Upper lobe of right lung (tissue), 1 donor: Measurements from ENCODE around the gene IL2RG. TPM values are rescaled to one million over a fixed set of nuclear protein-coding genes. Genes with fewer than 3 reads are reported as not detected.

Experiments
- ATAC-seq: fragments of 200-7000 bp; cut with Tn5 transposase; one replicate; pipeline ENCODE4 v1.9.1; 2020; ENCODE audit warnings: mild to moderate bottlenecking, moderate library complexity
- DNase-seq: peaks from one replicate; pipeline ENCODE4 v3.0.0-alpha.2; 2020
- H3K27ac ChIP-seq: fragments of 200-600 bp; one replicate; pipeline ENCODE4 v1.8.0; 2022
- H3K27me3 ChIP-seq: fragments of 200-600 bp; one replicate; pipeline ENCODE4 v1.8.0; 2022; ENCODE audit warnings: mild to moderate bottlenecking
- H3K36me3 ChIP-seq: fragments of 200-600 bp; one replicate; pipeline ENCODE4 v1.8.0; 2022
- H3K4me1 ChIP-seq: fragments of 200-600 bp; one replicate; pipeline ENCODE4 v1.8.0; 2022
- H3K4me3 ChIP-seq: fragments of 200-600 bp; one replicate; pipeline ENCODE4 v1.8.0; 2022; ENCODE audit warnings: mild to moderate bottlenecking
- H3K9me3 ChIP-seq: fragments of 200-600 bp; one replicate; pipeline ENCODE4 v1.8.0; 2022
- CTCF ChIP-seq: fragments of 200-600 bp; IDR thresholded peaks from one replicate; pipeline ENCODE4 v1.8.0; 2022; ENCODE audit warnings: antibody characterized with exemption
- intact Hi-C: fragments of 100-400 bp; cut with DNase I; formaldehyde crosslinking; loops from one replicate; pipeline ENCODE4 v1.11.0; 2022
- total RNA-seq: library from RNA; stranded (reverse); fragmentation: NEBNext Ultra II Directional; extraction: Animal tissue kit (Norgen Biotek cat#: 25700); gene quantifications from one replicate; pipeline ENCODE4 v1.2.1, GENCODE V29; 2021
- donor health status: DM: no; HTN: yes; CAD: no; lungs with severe emphysema.

The IL2RG gene
- total RNA-seq, 1 donor from 2014 or later, result 20.8 TPM

GRCh38 chrX:71082822-71083221 is 28.6 kb downstream of the IL2RG start:
- intact Hi-C loops, result no loop called here
- DNase-seq (no peak), ATAC-seq (no peak)
- Histone ChIP-seq H3K27ac (no peak overlapping the region), H3K9me3 (no peaks in the 10 kb centered on the region), H3K36me3 (no peaks in the 10 kb centered on the region), H3K4me3 (no peak overlapping the region), H3K4me1 (no peaks in the 10 kb centered on the region), H3K27me3 (no peaks in the 10 kb centered on the region)
- TF ChIP-seq CTCF, result no peak

GRCh38 chrX:71082124-71082647 is 29.2 kb downstream of the IL2RG start:
- Histone ChIP-seq H3K27ac (no peak overlapping the region), H3K4me3 (no peak overlapping the region), H3K27me3 (no peaks in the 10 kb centered on the region), H3K36me3 (no peaks in the 10 kb centered on the region), H3K9me3 (no peaks in the 10 kb centered on the region), H3K4me1 (no peaks in the 10 kb centered on the region)
- DNase-seq (no peak), ATAC-seq (no peak)
- intact Hi-C loops, result no loop called here
- TF ChIP-seq CTCF, result no peak

- no peaks in the 10 kb centered on the region for H3K9me3 ChIP-seq
- no peak overlapping the region for H3K27ac ChIP-seq
- no peak overlapping the region for H3K4me3 ChIP-seq
- no peak for ATAC-seq
- H3K4me1 ChIP-seq, result no peaks in the 10 kb centered on the region
- H3K27me3 ChIP-seq, result no peaks in the 10 kb centered on the region
- intact Hi-C loops, result no loop called here
- no peak for DNase-seq
- H3K36me3 ChIP-seq, result no peaks in the 10 kb centered on the region
- no peak for TF ChIP-seq CTCF
These were observed 29.9 kb downstream of the IL2RG start for GRCh38 chrX:71081330-71082123.

- TF ChIP-seq CTCF, result no peak
These were observed 40.8 kb downstream of the IL2RG start for GRCh38 chrX:71070531-71070930.

DNA sequence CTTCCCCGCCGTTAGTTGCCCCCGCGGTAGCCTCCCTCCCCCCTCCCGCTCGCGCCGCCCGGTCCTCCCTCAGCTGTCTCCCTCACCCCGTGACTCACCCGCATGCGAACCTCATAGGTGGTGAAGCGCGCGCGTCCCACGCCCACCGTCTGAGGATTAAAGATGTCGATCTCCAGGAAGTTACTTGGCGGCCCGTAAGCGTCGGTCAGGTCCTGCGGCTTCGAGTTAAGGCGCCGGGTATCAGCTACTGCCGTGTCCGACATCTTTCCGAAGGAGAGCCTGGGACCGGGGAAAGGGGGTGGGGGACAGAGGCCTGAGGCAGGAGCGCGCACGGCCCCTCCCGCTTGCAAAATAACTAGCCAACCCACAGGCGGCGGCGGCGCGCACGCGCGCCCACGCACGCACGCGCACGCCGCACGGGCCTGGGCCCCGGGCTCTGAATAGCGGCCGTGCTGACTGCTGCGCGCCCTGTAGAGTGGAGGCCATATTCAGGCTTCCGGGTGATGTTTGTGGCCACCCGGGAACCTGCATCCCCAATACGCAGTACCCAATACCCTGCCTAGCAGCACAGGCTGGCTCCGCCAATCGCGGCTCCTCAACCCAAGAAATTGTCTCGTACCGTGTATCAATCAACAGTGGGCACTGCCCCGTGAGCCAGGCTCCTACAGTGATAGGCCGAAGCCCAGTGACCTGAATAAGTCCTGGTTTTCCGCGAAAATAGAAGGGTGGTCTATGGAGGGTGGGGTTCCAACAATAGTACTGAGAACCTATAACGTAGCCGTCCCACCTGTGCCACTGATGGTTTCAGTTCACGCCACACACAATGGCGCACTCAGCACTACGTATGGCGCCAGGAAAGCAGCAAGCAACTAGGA is 43.1 kb downstream of the IL2RG start, which contains the start of gene SNX12:
Gene SNX12 (minus strand): TSS at position 291 of the 875 bp plus-strand sequence. CDS start 28 bp downstream, at position 263.
- no peaks in the 10 kb centered on the region for H3K36me3 ChIP-seq
- ATAC-seq, result peak; percentile 100
- H3K27ac ChIP-seq, result peak within 1 kb of the TSS; percentile 82
- H3K4me3 ChIP-seq, result peak within 1 kb of the TSS; percentile 62
- H3K27me3 ChIP-seq, result no peaks in the 10 kb centered on the region
- TF ChIP-seq CTCF, result no peak
- peaks cover 4% of the 10 kb centered on the region for H3K4me1 ChIP-seq
- no peaks in the 10 kb centered on the region for H3K9me3 ChIP-seq
- peak; percentile 93 for DNase-seq
- intact Hi-C loops, result no loop called here

More at GRCh38 chrX:71070531-71070930, 40.8 kb downstream of the IL2RG start:
- Histone ChIP-seq H3K9me3 (no peaks in the 10 kb centered on the region), H3K4me3 (no peak overlapping the region), H3K36me3 (no peaks in the 10 kb centered on the region), H3K27me3 (no peaks in the 10 kb centered on the region), H3K27ac (no peak overlapping the region), H3K4me1 (peaks cover 4% of the 10 kb centered on the region)
- no peak for DNase-seq
- intact Hi-C loops, result no loop called here
- ATAC-seq, result no peak
